ENCODE data around the gene LNX2. TPM values are rescaled to one million over a fixed set of nuclear protein-coding genes. Genes with fewer than 3 reads are reported as not detected.

Gene LNX2
- total RNA-seq, 1 experiment from 2014 or later = 12.1 TPM

DNA sequence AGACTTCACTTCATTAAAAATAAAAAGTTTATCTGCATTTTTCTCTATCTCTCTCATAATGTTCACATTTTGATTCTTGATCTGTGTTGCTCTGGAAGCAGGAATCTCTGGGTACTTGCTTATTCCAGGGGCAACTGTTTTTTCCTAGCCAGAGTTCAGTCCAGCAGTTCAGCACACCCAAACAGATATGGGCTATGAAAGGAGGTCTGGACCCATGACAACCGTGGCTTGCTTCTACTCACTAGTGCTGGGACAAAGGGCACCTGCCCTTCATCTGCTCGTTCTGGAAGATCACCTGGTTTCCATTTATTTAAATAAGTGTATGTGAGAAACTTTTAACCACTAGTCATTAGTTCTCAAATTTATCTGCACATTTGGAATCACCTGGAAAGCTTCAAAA, 37.4 kb upstream of the LNX2 start:
- POLR2A ChIA-PET = no interaction called here
- Histone ChIP-seq H3K9me3 (ENCODE audit: control insufficient read depth in 1 of 2, insufficient read depth in 1 of 2, low read depth in 1 of 2, low read length in 2 of 2) (no peaks in the 10 kb centered on the region), H3K4me3 (replicated peaks in 1 of 2; ENCODE audit: low read depth in 1 of 2, low read length in 2 of 2) (no peak overlapping the region), H3K4me2 (ENCODE audit: low read length) (no peak overlapping the region), H3K79me2 (ENCODE audit: insufficient read depth, low read length) (no peaks in the 10 kb centered on the region), H3K27ac (ENCODE audit: low read depth, low read length) (no peak overlapping the region), H3K27me3 (ENCODE audit: insufficient read depth, low read length) (no peaks in the 10 kb centered on the region), H4K20me1 (ENCODE audit: insufficient read depth) (no peaks in the 10 kb centered on the region), H3K9me2 (ENCODE audit: insufficient read depth) (no peaks in the 10 kb centered on the region), H3K36me3 (ENCODE audit: control insufficient read depth in 1 of 2, insufficient read depth in 2 of 2, low read length in 2 of 2) (no peaks in the 10 kb centered on the region), H3K9ac (ENCODE audit: low read length) (no peak overlapping the region), H3K4me1 (ENCODE audit: control insufficient read depth in 1 of 2, insufficient read depth in 2 of 2, low read length in 2 of 2) (0 out of 4 replicates have a peak, but pooled peaks cover 0 to 4% of the 10 kb centered on the region in 2 experiments), H2AFZ (ENCODE audit: low read depth, low read length, poor library complexity, severe bottlenecking) (no peak overlapping the region)
- no peak for DNase-seq (ENCODE audit: low read depth, low spot score)
- intact Hi-C loops (cut with micrococcal nuclease) = no loop called here
- BruUV-seq (replicated peaks) = no TSS peak
- TF ChIP-seq FOSL1 (IDR thresholded peaks at IDR 0.05; ENCODE audit: low read depth) (no peak), RAD21 (IDR thresholded peaks at IDR 0.05; ENCODE audit: low read depth) (no peak)
- RAD21 ChIA-PET (ENCODE audit: low non-redundant PET in 1 of 2, low total read pairs in 2 of 2, uncharacterized antibody in 2 of 2, unreplicated experiment in 2 of 2) = no interaction called here
- CTCF ChIA-PET = interaction anchor here (1.3 kb wide), 1 partner anchor 296 kb away, joined by 4 read pairs; no protein-coding TSS in a partner anchor
- ATAC-seq = no peak

DNA sequence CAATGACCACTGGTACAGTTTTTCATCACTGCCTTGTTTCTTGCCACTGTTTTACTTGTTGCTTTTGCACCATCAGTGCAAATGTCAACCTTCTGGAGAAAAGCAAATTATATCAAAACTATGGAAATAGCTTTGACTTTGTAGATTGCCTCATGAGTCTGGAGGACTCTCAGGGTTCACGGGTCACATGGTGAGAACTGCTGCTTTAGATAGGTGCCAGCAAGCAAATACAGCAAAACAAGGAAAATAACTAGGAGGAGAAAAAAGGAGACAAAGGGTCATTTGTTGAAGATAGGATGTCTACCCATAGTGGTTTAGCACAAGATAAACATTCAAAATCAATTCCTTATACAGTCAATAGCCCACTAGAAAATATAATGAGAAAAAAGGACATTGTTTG, 34.5 kb upstream of the LNX2 start:
- H3K4me1 ChIP-seq (ENCODE audit: control insufficient read depth in 1 of 2, insufficient read depth in 2 of 2, low read length in 2 of 2) = 0 out of 4 replicates have a peak, but pooled peaks cover 0 to 4% of the 10 kb centered on the region in 2 experiments
- no peak overlapping the region for H3K9ac ChIP-seq (ENCODE audit: low read length)
- ATAC-seq (no peak), DNase-seq (ENCODE audit: low read depth, low spot score) (no peak)
- ChIA-PET RAD21 (ENCODE audit: low non-redundant PET in 1 of 2, low total read pairs in 2 of 2, uncharacterized antibody in 2 of 2, unreplicated experiment in 2 of 2) (no interaction called here), CTCF (interaction anchor here (0.7 kb wide), 1 partner anchor 12 kb away, joined by 3 read pairs; no protein-coding TSS in a partner anchor), POLR2A (no interaction called here)
- H3K27ac ChIP-seq (ENCODE audit: low read depth, low read length) = no peak overlapping the region
- H2AFZ ChIP-seq (ENCODE audit: low read depth, low read length, poor library complexity, severe bottlenecking) = no peak overlapping the region
- intact Hi-C loops (cut with micrococcal nuclease) = no loop called here
- no peak overlapping the region for H3K4me3 ChIP-seq (replicated peaks in 1 of 2; ENCODE audit: low read depth in 1 of 2, low read length in 2 of 2)
- BruUV-seq (replicated peaks) = no TSS peak
- H3K4me2 ChIP-seq (ENCODE audit: low read length) = no peak overlapping the region
- H3K79me2 ChIP-seq (ENCODE audit: insufficient read depth, low read length) = no peaks in the 10 kb centered on the region
- H3K36me3 ChIP-seq (ENCODE audit: control insufficient read depth in 1 of 2, insufficient read depth in 2 of 2, low read length in 2 of 2) = peaks cover 9 to 14% of the 10 kb centered on the region in 2 experiments; a peak in 3 of 4 replicates
- peaks cover 10 to 11% of the 10 kb centered on the region in 2 experiments; a peak in 3 of 4 replicates for H3K9me3 ChIP-seq (ENCODE audit: control insufficient read depth in 1 of 2, insufficient read depth in 1 of 2, low read depth in 1 of 2, low read length in 2 of 2)
- TF ChIP-seq SP1 (IDR thresholded peaks at IDR 0.05; ENCODE audit: low read depth) (no peak), EGR1 (IDR thresholded peaks at IDR 0.05; ENCODE audit: low read depth) (no peak), EZH2phosphoT487 (IDR thresholded peaks at IDR 0.05; ENCODE audit: borderline replicate concordance) (no peak), SRF (IDR thresholded peaks at IDR 0.05; ENCODE audit: low read depth) (no peak), YY1 (IDR thresholded peaks at IDR 0.05; ENCODE audit: extremely low read depth, insufficient replicate concordance, low read depth, low read length) (no peak), CEBPB (IDR thresholded peaks at IDR 0.05; ENCODE audit: low read depth) (no peak), RAD21 (IDR thresholded peaks at IDR 0.05; ENCODE audit: low read depth) (no peak), CBX3 (IDR thresholded peaks at IDR 0.05; ENCODE audit: low read depth) (no peak), ELF1 (IDR thresholded peaks at IDR 0.05; ENCODE audit: borderline replicate concordance, low read depth) (no peak), ZFX (IDR thresholded peaks at IDR 0.05) (no peak), POLR2AphosphoS5 (IDR thresholded peaks at IDR 0.05; ENCODE audit: low read depth, low read length) (no peak), EZH2 (IDR thresholded peaks at IDR 0.05) (no peak)
- TF ChIP-seq, protein P1, sequence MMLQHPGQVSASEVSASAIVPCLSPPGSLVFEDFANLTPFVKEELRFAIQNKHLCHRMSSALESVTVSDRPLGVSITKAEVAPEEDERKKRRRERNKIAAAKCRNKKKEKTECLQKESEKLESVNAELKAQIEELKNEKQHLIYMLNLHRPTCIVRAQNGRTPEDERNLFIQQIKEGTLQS (IDR thresholded peaks at IDR 0.05) = no peak
- TF ChIP-seq, protein P2, sequence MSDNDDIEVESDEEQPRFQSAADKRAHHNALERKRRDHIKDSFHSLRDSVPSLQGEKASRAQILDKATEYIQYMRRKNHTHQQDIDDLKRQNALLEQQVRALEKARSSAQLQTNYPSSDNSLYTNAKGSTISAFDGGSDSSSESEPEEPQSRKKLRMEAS (IDR thresholded peaks at IDR 0.05) = no peak
- TF ChIP-seq, protein P3, sequence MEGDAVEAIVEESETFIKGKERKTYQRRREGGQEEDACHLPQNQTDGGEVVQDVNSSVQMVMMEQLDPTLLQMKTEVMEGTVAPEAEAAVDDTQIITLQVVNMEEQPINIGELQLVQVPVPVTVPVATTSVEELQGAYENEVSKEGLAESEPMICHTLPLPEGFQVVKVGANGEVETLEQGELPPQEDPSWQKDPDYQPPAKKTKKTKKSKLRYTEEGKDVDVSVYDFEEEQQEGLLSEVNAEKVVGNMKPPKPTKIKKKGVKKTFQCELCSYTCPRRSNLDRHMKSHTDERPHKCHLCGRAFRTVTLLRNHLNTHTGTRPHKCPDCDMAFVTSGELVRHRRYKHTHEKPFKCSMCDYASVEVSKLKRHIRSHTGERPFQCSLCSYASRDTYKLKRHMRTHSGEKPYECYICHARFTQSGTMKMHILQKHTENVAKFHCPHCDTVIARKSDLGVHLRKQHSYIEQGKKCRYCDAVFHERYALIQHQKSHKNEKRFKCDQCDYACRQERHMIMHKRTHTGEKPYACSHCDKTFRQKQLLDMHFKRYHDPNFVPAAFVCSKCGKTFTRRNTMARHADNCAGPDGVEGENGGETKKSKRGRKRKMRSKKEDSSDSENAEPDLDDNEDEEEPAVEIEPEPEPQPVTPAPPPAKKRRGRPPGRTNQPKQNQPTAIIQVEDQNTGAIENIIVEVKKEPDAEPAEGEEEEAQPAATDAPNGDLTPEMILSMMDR (IDR thresholded peaks at IDR 0.05 in 2 of 3, conservative IDR thresholded peaks at IDR 0.05 in 1 of 3; ENCODE audit: borderline replicate concordance in 1 of 3, insufficient read depth in 1 of 3, low read depth in 2 of 3, low read length in 2 of 3) = no peak
- no peaks in the 10 kb centered on the region for H3K9me2 ChIP-seq (ENCODE audit: insufficient read depth)
- no peaks in the 10 kb centered on the region for H3K27me3 ChIP-seq (ENCODE audit: insufficient read depth, low read length)
- no peaks in the 10 kb centered on the region for H4K20me1 ChIP-seq (ENCODE audit: insufficient read depth)
